B cell (primary cell): ENCODE data around the gene VIL1. TPM values are rescaled to one million over a fixed set of nuclear protein-coding genes. Genes with fewer than 3 reads are reported as not detected.

Source experiments
- ATAC-seq: fragments of 200-7000 bp; cut with Tn5 transposase; one replicate; pipeline ENCODE4 v1.10.0; 2021; ENCODE audit warnings: low read depth, mild to moderate bottlenecking, moderate number of reproducible peaks, moderate library complexity
- CTCF ChIA-PET: fragments of 350-600 bp; sonication (Branson Sonifier 250); formaldehyde crosslinking; loops from one replicate; lab custom pipeline; 2021; ENCODE audit warnings: antibody characterized with exemption, inconsistent platforms; lab: Charles Lee
- POLR2A ChIA-PET: fragments of 350-600 bp; sonication (Branson Sonifier 250); formaldehyde crosslinking; loops from one replicate; lab custom pipeline; 2021; ENCODE audit warnings: antibody characterized with exemption; lab: Charles Lee
- DNase-seq: peaks from one replicate; pipeline ENCODE4 v3.0.0; 2013
- H2AFZ ChIP-seq: 2 replicates; pipeline ENCODE4 v1.6.1; 2012; ENCODE audit warnings: mild to moderate bottlenecking, low read depth, low read length; ENCODE audit not compliant: insufficient read depth, poor library complexity, severe bottlenecking
- H3K27ac ChIP-seq, 2 donors: 1 replicate in 1 of 2; 2 replicates in 1 of 2; pipeline ENCODE4 v1.5.1; 2012 to 2013; ENCODE audit warnings: low read length in 2 of 2, mild to moderate bottlenecking in 2 of 2, moderate library complexity in 1 of 2
- H3K27me3 ChIP-seq, 4 experiments: fragments of 200-600 bp in 1 of 4; sonication (generic) in 1 of 4; replicated peaks in 1 of 4; 1 replicate in 2 of 4; 2 replicates in 2 of 4; pipeline versions ENCODE4 v1.6.1 to v1.7.0; 2013 to 2016; ENCODE audit warnings: low read length in 3 of 4, mild to moderate bottlenecking in 2 of 4, mixed read lengths in 1 of 4, moderate library complexity in 1 of 4; ENCODE audit not compliant: insufficient read depth in 4 of 4, control insufficient read depth in 3 of 4; ENCODE audit errors: control extremely low read depth in 1 of 4
- H3K36me3 ChIP-seq, 2 experiments: replicated peaks in 1 of 2; 1 replicate in 1 of 2; 2 replicates in 1 of 2; pipeline versions ENCODE4 v1.6.1 to v1.7.1; 2013; ENCODE audit warnings: low read length in 1 of 2; ENCODE audit not compliant: insufficient read depth in 2 of 2, control insufficient read depth in 1 of 2; ENCODE audit errors: control extremely low read depth in 1 of 2, extremely low read depth in 1 of 2
- H3K4me1 ChIP-seq, 2 donors: fragments of 200-600 bp in 1 of 2; sonication (generic) in 1 of 2; 1 replicate in 1 of 2; 2 replicates in 1 of 2; pipeline versions ENCODE4 v1.5.1 to v1.6.1; 2013 to 2017; ENCODE audit warnings: low read length in 2 of 2; ENCODE audit not compliant: control insufficient read depth in 2 of 2, insufficient read depth in 2 of 2
- H3K4me2 ChIP-seq: replicated peaks from 2 replicates; pipeline ENCODE3; 2012; ENCODE audit warnings: mild to moderate bottlenecking, low read depth, low read length; ENCODE audit not compliant: poor library complexity, severe bottlenecking
- H3K4me3 ChIP-seq, 5 experiments: fragments of 200-600 bp in 1 of 5; sonication (generic) in 1 of 5; 1 replicate in 3 of 5; 2 replicates in 2 of 5; pipeline versions ENCODE4 v1.5.1 to v1.7.0; 2011 to 2016; ENCODE audit warnings: low read length in 4 of 5, mild to moderate bottlenecking in 4 of 5, low read depth in 2 of 5, control low read depth in 1 of 5, moderate library complexity in 1 of 5; ENCODE audit not compliant: insufficient read depth in 1 of 5; ENCODE audit errors: control extremely low read depth in 1 of 5, extremely low read depth in 1 of 5
- H3K79me2 ChIP-seq: fragments of 200-600 bp; sonication (generic); one replicate; pipeline ENCODE4 v1.6.0; 2016; ENCODE audit warnings: low read length; ENCODE audit not compliant: control insufficient read depth, insufficient read depth
- H3K9ac ChIP-seq: fragments of 200-600 bp; sonication (generic); 2 replicates; pipeline ENCODE4 v1.6.1; 2017; ENCODE audit warnings: mild to moderate bottlenecking, low read length, moderate library complexity
- H3K9me3 ChIP-seq, 3 donors: one replicate each; pipeline versions ENCODE4 v1.6.1 to v1.7.1; 2013; ENCODE audit warnings: low read length in 2 of 3; ENCODE audit not compliant: control insufficient read depth in 2 of 3, insufficient read depth in 1 of 3; ENCODE audit errors: control extremely low read depth in 1 of 3
- H4K20me1 ChIP-seq: 2 replicates; pipeline ENCODE4 v1.6.0; 2012; ENCODE audit warnings: mild to moderate bottlenecking, low read length; ENCODE audit not compliant: insufficient read depth, control insufficient read depth, poor library complexity, severe bottlenecking
- H3K27ac Mint-ChIP-seq: one replicate; pipeline ENCODE4 v1.8.0; 2021; ENCODE audit warnings: mixed read lengths
- H3K27me3 Mint-ChIP-seq: one replicate; pipeline ENCODE4 v1.8.0; 2021; ENCODE audit warnings: mixed read lengths
- H3K4me1 Mint-ChIP-seq: one replicate; pipeline ENCODE4 v1.8.0; 2021; ENCODE audit warnings: mixed read lengths
- H3K4me3 Mint-ChIP-seq: one replicate; pipeline ENCODE4 v1.8.0; 2021; ENCODE audit warnings: mixed read lengths
- H3K9me3 Mint-ChIP-seq: one replicate; pipeline ENCODE4 v1.8.0; 2022; ENCODE audit warnings: mixed read lengths; ENCODE audit not compliant: insufficient read depth
- CTCF ChIP-seq: fragments of 200-600 bp; IDR thresholded peaks from one replicate; pipeline ENCODE4 v1.8.0; 2022; ENCODE audit warnings: antibody characterized with exemption, mild to moderate bottlenecking
- EZH2 ChIP-seq: IDR thresholded peaks from 2 replicates; pipeline ENCODE4 v1.6.1; 2012; ENCODE audit warnings: borderline replicate concordance, low read depth, mild to moderate bottlenecking, moderate library complexity, low read length; ENCODE audit not compliant: insufficient read depth, poor library complexity, severe bottlenecking
- WGBS: methylation state at CpG from one replicate; pipeline ENCODE4 v1.1.5; 2013; ENCODE audit warnings: missing lambda C conversion rate; ENCODE audit not compliant: insufficient coverage; 5-methylcytosine and 5-hydroxymethylcytosine counted together
- intact Hi-C: fragments of 100-400 bp; cut with micrococcal nuclease; formaldehyde crosslinking; loops from one replicate; pipeline ENCODE4 v1.10.0; 2022
- polyA plus RNA-seq: library from polyadenylated mRNA; depleted of rRNA; stranded (reverse); fragments of >200 nt; gene quantifications from 2 replicates; pipeline ENCODE4 v1.2.3, GENCODE V29; 2012
- total RNA-seq, 2 donors: library from RNA; stranded (reverse); fragments of 120-200 nt in 1 of 2; gene quantifications; 1 replicate in 1 of 2; 2 replicates in 1 of 2; pipeline versions ENCODE4 v1.2.3 to v1.2.4, GENCODE V29; 2013 to 2022

Gene VIL1
- total and polyA plus RNA-seq, 2 donors (not counting 1 experiment from before 2014, with no cell fraction given): not detected

- TF ChIP-seq CTCF (no peak), EZH2 (no peak)
- ChIA-PET CTCF (no interaction called here), POLR2A (no interaction called here)
- intact Hi-C loops: no loop called here
- DNase-seq (no peak), ATAC-seq (no peak)
- Histone ChIP-seq H3K4me2 (no peak overlapping the region), H2AFZ (no peak overlapping the region), H3K9ac (no peak overlapping the region), H3K36me3 (no peaks in the 10 kb centered on the region), H3K79me2 (no peaks in the 10 kb centered on the region), H3K27me3 (peaks cover 0 to 9% (median 0%) of the 10 kb centered on the region in 4 experiments), H4K20me1 (no peaks in the 10 kb centered on the region), H3K4me3 (no peak overlapping the region), H3K27ac (no peak overlapping the region), H3K9me3 (no peaks in the 10 kb centered on the region), H3K4me1 (no peaks in the 10 kb centered on the region)
- Mint-ChIP-seq H3K4me3 (no peak overlapping the region), H3K27me3 (peaks cover 10% of the 10 kb centered on the region), H3K4me1 (no peaks in the 10 kb centered on the region), H3K9me3 (no peaks in the 10 kb centered on the region), H3K27ac (no peak overlapping the region)
- WGBS: 75% methylated on average over 8 of the region's 9 CpGs
Observed at GRCh38 chr2:218429911-218430692, 11.2 kb downstream of the VIL1 start.

- Histone ChIP-seq H3K79me2 (no peaks in the 10 kb centered on the region), H3K36me3 (no peaks in the 10 kb centered on the region), H2AFZ (no peak overlapping the region), H3K4me3 (no peak overlapping the region), H3K27me3 (peaks cover 0 to 9% (median 0%) of the 10 kb centered on the region in 4 experiments), H3K27ac (no peak overlapping the region), H4K20me1 (no peaks in the 10 kb centered on the region), H3K9me3 (no peaks in the 10 kb centered on the region), H3K4me2 (no peak overlapping the region), H3K4me1 (no peaks in the 10 kb centered on the region), H3K9ac (no peak overlapping the region)
- intact Hi-C loops: no loop called here
- Mint-ChIP-seq H3K4me3 (no peak overlapping the region), H3K27ac (no peak overlapping the region), H3K4me1 (no peaks in the 10 kb centered on the region), H3K27me3 (peaks cover 10% of the 10 kb centered on the region), H3K9me3 (no peaks in the 10 kb centered on the region)
- ChIA-PET CTCF (interaction anchor here (1.3 kb wide), 1 partner anchor 129 kb away, joined by 3 read pairs; no protein-coding TSS in a partner anchor), POLR2A (no interaction called here)
- DNase-seq: no peak
- no peak for TF ChIP-seq EZH2
- no peak for TF ChIP-seq CTCF
- WGBS: 95% methylated on average over 9 of the region's 11 CpGs
- no peak for ATAC-seq
Observed at GRCh38 chr2:218430721-218431120, 11.8 kb downstream of the VIL1 start.
